Mesenchymal stem cell (in vitro differentiated cells and primary cell): Measurements from ENCODE around the gene ANKRD10.

Source experiments
- DNase-seq: peaks from one replicate; pipeline ENCODE4 v3.0.0-alpha.2; 2013
- H2AFZ ChIP-seq: one replicate; pipeline ENCODE4 v1.6.1; 2013; ENCODE audit warnings: low read depth, mild to moderate bottlenecking, control low read depth, inconsistent platforms, low read length, moderate library complexity
- H2AK5ac ChIP-seq: 2 replicates; pipeline ENCODE4 v1.6.1; 2013; ENCODE audit warnings: low read length, moderate library complexity, mild to moderate bottlenecking, inconsistent platforms; ENCODE audit not compliant: severe bottlenecking
- H2BK120ac ChIP-seq: one replicate; pipeline ENCODE4 v1.6.1; 2013; ENCODE audit warnings: low read depth, mild to moderate bottlenecking, inconsistent platforms, low read length, moderate library complexity
- H2BK12ac ChIP-seq, 2 experiments: one replicate each; pipeline ENCODE4 v1.6.1; 2013; ENCODE audit warnings: inconsistent platforms in 2 of 2, low read length in 2 of 2, mild to moderate bottlenecking in 2 of 2, moderate library complexity in 2 of 2, control low read depth in 1 of 2
- H2BK15ac ChIP-seq: one replicate; pipeline ENCODE4 v1.6.1; 2013; ENCODE audit warnings: mild to moderate bottlenecking, low read depth, inconsistent platforms; ENCODE audit not compliant: poor library complexity, severe bottlenecking
- H2BK5ac ChIP-seq: 2 replicates; pipeline ENCODE4 v1.6.1; 2013; ENCODE audit warnings: low read depth, mild to moderate bottlenecking, low read length, control low read depth, inconsistent platforms; ENCODE audit not compliant: poor library complexity, severe bottlenecking
- H3K14ac ChIP-seq, 2 experiments: one replicate each; pipeline ENCODE4 v1.6.1; 2013; ENCODE audit warnings: inconsistent platforms in 2 of 2, low read length in 2 of 2, control low read depth in 1 of 2, mild to moderate bottlenecking in 1 of 2, moderate library complexity in 1 of 2
- H3K18ac ChIP-seq, 2 experiments: one replicate each; pipeline ENCODE4 v1.6.1; 2013; ENCODE audit warnings: inconsistent platforms in 2 of 2, low read length in 2 of 2, control low read depth in 1 of 2, low read depth in 1 of 2, mild to moderate bottlenecking in 1 of 2
- H3K23ac ChIP-seq, 2 experiments: one replicate each; pipeline ENCODE4 v1.6.1; 2013; ENCODE audit warnings: inconsistent platforms in 2 of 2, low read length in 2 of 2, mild to moderate bottlenecking in 2 of 2, moderate library complexity in 2 of 2, control low read depth in 1 of 2
- H3K27ac ChIP-seq: 2 replicates; pipeline ENCODE4 v1.5.1; 2013; ENCODE audit warnings: mild to moderate bottlenecking, moderate library complexity, low read length, control low read depth, inconsistent platforms; ENCODE audit not compliant: poor library complexity, severe bottlenecking
- H3K27me3 ChIP-seq, 2 experiments: 2 replicates each; pipeline versions ENCODE4 v1.6.1 to v1.7.0; 2013; ENCODE audit warnings: low read length in 2 of 2, mild to moderate bottlenecking in 2 of 2, moderate library complexity in 2 of 2, control low read depth in 1 of 2, inconsistent platforms in 1 of 2; ENCODE audit not compliant: control insufficient read depth in 1 of 2, insufficient read depth in 1 of 2
- H3K36me3 ChIP-seq, 2 experiments: 2 replicates each; pipeline versions ENCODE4 v1.6.1 to v1.7.0; 2013; ENCODE audit warnings: low read length in 2 of 2, control low read depth in 1 of 2, inconsistent platforms in 1 of 2, low read depth in 1 of 2, mild to moderate bottlenecking in 1 of 2; ENCODE audit not compliant: insufficient read depth in 2 of 2, control insufficient read depth in 1 of 2
- H3K4ac ChIP-seq, 2 experiments: one replicate each; pipeline ENCODE4 v1.6.1; 2013; ENCODE audit warnings: inconsistent platforms in 2 of 2, low read length in 2 of 2, mild to moderate bottlenecking in 2 of 2, moderate library complexity in 2 of 2, control low read depth in 1 of 2, low read depth in 1 of 2
- H3K4me1 ChIP-seq: 2 replicates; pipeline ENCODE4 v1.6.1; 2013; ENCODE audit warnings: low read depth, low read length, control low read depth; ENCODE audit not compliant: control insufficient read depth, insufficient read depth
- H3K4me2 ChIP-seq: 2 replicates; pipeline ENCODE4 v1.6.1; 2013; ENCODE audit warnings: low read length, mild to moderate bottlenecking, inconsistent platforms; ENCODE audit not compliant: poor library complexity, severe bottlenecking
- H3K4me3 ChIP-seq, 2 experiments: 2 replicates each; pipeline versions ENCODE4 v1.5.1 to v1.7.0; 2013; ENCODE audit warnings: low read length in 2 of 2, mild to moderate bottlenecking in 2 of 2, control low read depth in 1 of 2, low read depth in 1 of 2; ENCODE audit not compliant: insufficient read depth in 1 of 2
- H3K79me1 ChIP-seq: replicated peaks from 2 replicates; pipeline ENCODE4 v1.6.1; 2013; ENCODE audit warnings: mild to moderate bottlenecking, control low read depth, low read length, inconsistent platforms; ENCODE audit not compliant: poor library complexity, severe bottlenecking
- H3K9ac ChIP-seq: 2 replicates; pipeline ENCODE4 v1.7.0; 2013; ENCODE audit warnings: mild to moderate bottlenecking, low read length, moderate library complexity
- H3K9me3 ChIP-seq: 2 replicates; pipeline ENCODE4 v1.7.0; 2013; ENCODE audit warnings: mild to moderate bottlenecking, low read length; ENCODE audit not compliant: control insufficient read depth
- H4K8ac ChIP-seq: one replicate; pipeline ENCODE4 v1.6.1; 2013; ENCODE audit warnings: inconsistent platforms, mild to moderate bottlenecking, low read length, moderate library complexity
- H4K91ac ChIP-seq: one replicate; pipeline ENCODE4 v1.6.1; 2013; ENCODE audit warnings: mild to moderate bottlenecking, low read length, inconsistent platforms
- WGBS: methylation state at CpG from one replicate; pipeline ENCODE4 v1.1.7; 2013; ENCODE audit warnings: mixed read lengths; 5-methylcytosine and 5-hydroxymethylcytosine counted together

ANKRD10 gene

GRCh38 chr13:110929104-110929777 lies 14.4 kb upstream of the ANKRD10 start:
- H3K4me3 ChIP-seq, result peak overlapping the region in 1 of 2 experiments; percentile 16
- no peak overlapping the region for H2BK12ac ChIP-seq
- DNase-seq, result no peak
- no peak overlapping the region for H3K18ac ChIP-seq
- H3K9ac ChIP-seq, result no peak overlapping the region
- H2BK15ac ChIP-seq, result peak overlapping the region; percentile 19
- no peak overlapping the region for H4K8ac ChIP-seq
- no peak overlapping the region for H2AK5ac ChIP-seq
- H3K4me2 ChIP-seq, result no peak overlapping the region
- H3K9me3 ChIP-seq, result peaks cover 16% of the 10 kb centered on the region
- no peaks in the 10 kb centered on the region for H3K79me1 ChIP-seq
- no peaks in the 10 kb centered on the region for H3K4me1 ChIP-seq
- H3K36me3 ChIP-seq, result no peaks in the 10 kb centered on the region
- no peak overlapping the region for H2BK120ac ChIP-seq
- H3K23ac ChIP-seq, result no peak overlapping the region
- H4K91ac ChIP-seq, result no peak overlapping the region
- H3K27me3 ChIP-seq, result no peaks in the 10 kb centered on the region
- no peak overlapping the region for H3K27ac ChIP-seq
- H3K4ac ChIP-seq, result no peak overlapping the region
- WGBS, result 93% methylated on average over 2 of the region's 3 CpGs
- H2AFZ ChIP-seq, result peak overlapping the region; percentile 53
- no peak overlapping the region for H2BK5ac ChIP-seq
- H3K14ac ChIP-seq, result peak overlapping the region in 1 of 2 experiments; percentile 55

- Histone ChIP-seq H2BK15ac (no peak overlapping the region), H3K14ac (no peak overlapping the region), H3K79me1 (no peaks in the 10 kb centered on the region), H2BK5ac (no peak overlapping the region), H3K4me2 (no peak overlapping the region), H3K4ac (no peak overlapping the region), H2BK12ac (no peak overlapping the region), H2AK5ac (no peak overlapping the region), H3K4me1 (no peaks in the 10 kb centered on the region), H3K4me3 (no peak overlapping the region), H3K9ac (no peak overlapping the region), H3K27me3 (peaks cover 0 to 10% of the 10 kb centered on the region in 2 experiments), H3K23ac (no peak overlapping the region), H3K18ac (no peak overlapping the region), H3K27ac (no peak overlapping the region), H4K91ac (no peak overlapping the region), H2AFZ (no peak overlapping the region), H3K36me3 (no peaks in the 10 kb centered on the region), H4K8ac (no peak overlapping the region), H3K9me3 (peaks cover 7% of the 10 kb centered on the region), H2BK120ac (no peak overlapping the region)
- no peak for DNase-seq
- WGBS, result 60% methylated on average over 8 of the region's 8 CpGs
Measured at GRCh38 chr13:110925023-110925612, 10.2 kb upstream of the ANKRD10 start.

GRCh38 chr13:110924639-110924934 lies 9.7 kb upstream of the ANKRD10 start:
- no peak for DNase-seq
- no peak overlapping the region for H3K4ac ChIP-seq
- no peak overlapping the region for H2BK5ac ChIP-seq
- H3K9ac ChIP-seq, result no peak overlapping the region
- no peaks in the 10 kb centered on the region for H3K79me1 ChIP-seq
- no peak overlapping the region for H2AFZ ChIP-seq
- H2BK15ac ChIP-seq, result peak overlapping the region; percentile 30
- no peak overlapping the region for H4K8ac ChIP-seq
- H2BK12ac ChIP-seq, result no peak overlapping the region
- H2AK5ac ChIP-seq, result peak overlapping the region; percentile 67
- H3K4me2 ChIP-seq, result no peak overlapping the region
- no peaks in the 10 kb centered on the region for H3K36me3 ChIP-seq
- peaks cover 4% of the 10 kb centered on the region for H3K9me3 ChIP-seq
- no peak overlapping the region for H3K23ac ChIP-seq
- H3K4me1 ChIP-seq, result peaks cover 2% of the 10 kb centered on the region
- H3K18ac ChIP-seq, result no peak overlapping the region
- H3K27me3 ChIP-seq, result peaks cover 0 to 10% of the 10 kb centered on the region in 2 experiments
- H3K27ac ChIP-seq, result no peak overlapping the region
- H4K91ac ChIP-seq, result no peak overlapping the region
- no peak overlapping the region for H3K4me3 ChIP-seq
- no peak overlapping the region for H2BK120ac ChIP-seq
- WGBS, result 79% methylated on average over 4 of the region's 4 CpGs
- no peak overlapping the region for H3K14ac ChIP-seq

GRCh38 chr13:110923777-110924638 lies 9.1 kb upstream of the ANKRD10 start:
- Histone ChIP-seq H2AK5ac (no peak overlapping the region), H2AFZ (no peak overlapping the region), H3K27me3 (peaks cover 0 to 10% of the 10 kb centered on the region in 2 experiments), H2BK120ac (no peak overlapping the region), H3K14ac (no peak overlapping the region), H3K4me1 (peaks cover 2% of the 10 kb centered on the region), H3K23ac (no peak overlapping the region), H3K9ac (no peak overlapping the region), H3K27ac (no peak overlapping the region), H2BK12ac (no peak overlapping the region), H4K91ac (no peak overlapping the region), H2BK5ac (no peak overlapping the region), H3K18ac (no peak overlapping the region), H3K79me1 (no peaks in the 10 kb centered on the region), H2BK15ac (no peak overlapping the region), H3K36me3 (no peaks in the 10 kb centered on the region), H3K4me2 (no peak overlapping the region), H4K8ac (peak overlapping the region; percentile 23), H3K9me3 (no peaks in the 10 kb centered on the region), H3K4ac (no peak overlapping the region), H3K4me3 (no peak overlapping the region)
- DNase-seq, result no peak
- WGBS, result 82% methylated on average over 4 of the region's 4 CpGs
